ENCODE data around the gene MED16. TPM values are rescaled to one million over a fixed set of nuclear protein-coding genes. Genes with fewer than 3 reads are reported as not detected.

The MED16 gene
- total RNA-seq, 3 donors from 2014 or later: 14.9 to 33.1 (median 32.8) TPM

DNA sequence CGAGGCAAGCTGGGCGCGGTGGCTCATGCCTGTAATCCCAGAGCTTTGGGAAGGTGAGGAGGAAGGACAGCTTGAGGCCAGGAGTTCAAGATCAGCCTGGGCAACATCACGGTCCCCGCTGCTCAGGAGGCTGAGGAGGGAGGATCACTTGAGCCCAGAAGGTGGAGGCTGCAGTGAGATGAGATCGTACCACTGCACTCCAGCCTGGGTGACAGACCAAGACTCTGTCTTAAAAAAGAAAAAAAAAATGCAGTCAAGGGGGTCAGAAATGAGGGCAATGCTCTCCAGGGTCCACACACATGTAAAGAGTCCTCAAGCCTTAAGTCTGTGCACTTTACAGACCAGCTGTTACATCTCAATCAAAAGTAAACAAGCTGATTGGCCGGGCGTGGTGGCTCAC, 11.6 kb upstream of the MED16 start:
- H3K27me3 ChIP-seq: no peaks in the 10 kb centered on the region
- intact Hi-C loops (cut with DNase I; ENCODE audit: low total_unique reads): no loop called here
- H3K27ac ChIP-seq: no peak overlapping the region
- H3K9me3 ChIP-seq: no peaks in the 10 kb centered on the region
- H3K36me3 ChIP-seq: no peaks in the 10 kb centered on the region
- no peak for DNase-seq (ENCODE audit: low spot score in 2 of 2)
- H3K4me3 ChIP-seq: no peak overlapping the region
- no peak for TF ChIP-seq POLR2AphosphoS5 (IDR thresholded peaks at IDR 0.05)
- TF ChIP-seq POLR2A (IDR thresholded peaks at IDR 0.05): no peak
- TF ChIP-seq, protein P1, sequence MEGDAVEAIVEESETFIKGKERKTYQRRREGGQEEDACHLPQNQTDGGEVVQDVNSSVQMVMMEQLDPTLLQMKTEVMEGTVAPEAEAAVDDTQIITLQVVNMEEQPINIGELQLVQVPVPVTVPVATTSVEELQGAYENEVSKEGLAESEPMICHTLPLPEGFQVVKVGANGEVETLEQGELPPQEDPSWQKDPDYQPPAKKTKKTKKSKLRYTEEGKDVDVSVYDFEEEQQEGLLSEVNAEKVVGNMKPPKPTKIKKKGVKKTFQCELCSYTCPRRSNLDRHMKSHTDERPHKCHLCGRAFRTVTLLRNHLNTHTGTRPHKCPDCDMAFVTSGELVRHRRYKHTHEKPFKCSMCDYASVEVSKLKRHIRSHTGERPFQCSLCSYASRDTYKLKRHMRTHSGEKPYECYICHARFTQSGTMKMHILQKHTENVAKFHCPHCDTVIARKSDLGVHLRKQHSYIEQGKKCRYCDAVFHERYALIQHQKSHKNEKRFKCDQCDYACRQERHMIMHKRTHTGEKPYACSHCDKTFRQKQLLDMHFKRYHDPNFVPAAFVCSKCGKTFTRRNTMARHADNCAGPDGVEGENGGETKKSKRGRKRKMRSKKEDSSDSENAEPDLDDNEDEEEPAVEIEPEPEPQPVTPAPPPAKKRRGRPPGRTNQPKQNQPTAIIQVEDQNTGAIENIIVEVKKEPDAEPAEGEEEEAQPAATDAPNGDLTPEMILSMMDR (IDR thresholded peaks at IDR 0.05): no peak
- peaks cover 0 to 6% of the 10 kb centered on the region in 2 donors for H3K4me1 ChIP-seq

DNA sequence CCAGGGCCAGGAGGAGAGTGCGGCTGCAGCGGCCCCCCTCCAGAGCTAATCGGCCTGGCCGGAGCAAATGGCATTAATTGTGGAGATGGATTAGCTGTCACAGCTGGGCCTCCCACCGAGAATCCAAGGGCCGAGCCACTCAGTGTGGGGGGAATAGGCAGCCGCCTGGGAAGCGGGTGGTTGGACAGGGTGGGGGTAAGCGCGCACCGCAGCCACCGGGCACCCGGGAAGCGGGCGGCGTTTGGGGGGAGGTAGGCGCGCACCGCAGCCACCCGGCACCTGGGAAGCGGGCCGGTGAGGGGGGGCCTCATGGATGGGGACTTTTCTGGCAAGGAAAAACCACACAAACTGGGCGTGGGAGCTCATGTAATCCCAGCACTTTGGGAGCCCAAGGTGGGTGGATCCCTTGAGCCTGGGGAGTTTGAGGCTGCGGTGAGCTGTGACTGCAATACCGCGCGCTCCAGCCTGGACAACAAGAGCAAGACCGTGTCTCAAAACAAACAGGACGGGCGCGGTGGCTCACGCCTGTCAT, 10.3 kb upstream of the MED16 start:
- Histone ChIP-seq H3K9me3 (no peaks in the 10 kb centered on the region), H3K4me3 (no peak overlapping the region), H3K27me3 (no peaks in the 10 kb centered on the region), H3K27ac (no peak overlapping the region), H3K4me1 (no peaks in the 10 kb centered on the region), H3K36me3 (no peaks in the 10 kb centered on the region)
- DNase-seq (ENCODE audit: low spot score in 2 of 2): no peak
- intact Hi-C loops (cut with DNase I; ENCODE audit: low total_unique reads): no loop called here
- TF ChIP-seq POLR2AphosphoS5 (IDR thresholded peaks at IDR 0.05): no peak
- TF ChIP-seq, protein P1 (IDR thresholded peaks at IDR 0.05): no peak
- no peak for TF ChIP-seq POLR2A (IDR thresholded peaks at IDR 0.05)

DNA sequence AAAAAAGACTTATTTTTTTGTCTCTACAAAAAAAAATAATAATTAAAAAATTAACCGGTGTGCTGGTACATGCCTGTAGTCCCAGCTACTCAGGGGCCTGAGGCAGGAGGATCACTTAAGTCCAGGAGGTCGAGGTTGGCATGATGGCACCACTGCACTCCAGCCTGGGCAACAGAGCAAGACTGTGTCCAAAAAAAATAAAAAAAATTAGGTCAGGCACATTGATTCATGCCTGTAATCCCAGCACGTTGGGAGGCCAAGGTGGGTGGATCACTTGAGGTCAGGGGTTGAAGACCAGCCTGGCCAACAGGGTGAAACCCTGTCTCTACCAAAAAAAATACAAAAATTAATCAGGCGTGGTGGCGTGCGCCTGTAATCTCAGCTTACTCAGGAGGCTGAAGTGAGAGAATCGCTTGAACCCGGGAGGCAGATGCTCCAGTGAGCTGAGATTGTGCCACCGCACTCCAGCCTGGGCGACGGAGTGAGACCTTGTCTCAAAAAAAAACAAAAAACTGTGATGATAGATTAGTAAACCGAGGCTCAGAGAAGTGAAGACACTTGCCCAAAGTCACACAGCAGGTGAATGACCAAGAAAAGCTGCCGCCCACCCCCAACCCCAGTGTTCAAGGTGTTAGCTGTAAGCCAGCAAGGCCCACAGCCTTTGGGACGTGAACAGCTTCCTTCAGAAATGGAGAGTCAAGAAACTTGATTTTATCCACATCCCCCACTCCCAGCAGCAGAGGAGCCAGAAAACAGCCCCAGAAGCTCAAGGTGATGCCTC, 9.6 kb upstream of the MED16 start:
- TF ChIP-seq, protein P1 (IDR thresholded peaks at IDR 0.05): no peak
- no peak for TF ChIP-seq POLR2A (IDR thresholded peaks at IDR 0.05)
- no peak for TF ChIP-seq POLR2AphosphoS5 (IDR thresholded peaks at IDR 0.05)
- intact Hi-C loops (cut with DNase I; ENCODE audit: low total_unique reads): no loop called here
- no peaks in the 10 kb centered on the region for H3K9me3 ChIP-seq

DNA sequence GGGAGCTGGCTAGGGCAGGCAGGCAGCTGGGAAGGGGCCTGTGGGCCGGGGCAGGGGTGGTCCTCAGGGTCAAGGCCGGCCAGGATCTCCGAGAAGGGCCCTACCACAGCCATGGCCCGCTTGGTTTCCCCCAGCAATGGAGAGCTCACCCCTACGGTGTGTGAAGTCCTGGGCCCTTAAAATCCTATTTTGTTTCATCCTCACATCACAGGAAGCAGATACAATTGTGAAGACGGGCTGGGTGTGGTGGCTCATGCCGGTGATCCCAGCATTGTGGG, 9.0 kb upstream of the MED16 start:
- Histone ChIP-seq H3K27ac (no peak overlapping the region), H3K9me3 (no peaks in the 10 kb centered on the region), H3K36me3 (no peaks in the 10 kb centered on the region), H3K27me3 (no peaks in the 10 kb centered on the region), H3K4me3 (no peak overlapping the region), H3K4me1 (no peaks in the 10 kb centered on the region)
- intact Hi-C loops (cut with DNase I; ENCODE audit: low total_unique reads): no loop called here
- no peak for TF ChIP-seq POLR2A (IDR thresholded peaks at IDR 0.05)
- TF ChIP-seq, protein P1 (IDR thresholded peaks at IDR 0.05): no peak
- no peak for TF ChIP-seq POLR2AphosphoS5 (IDR thresholded peaks at IDR 0.05)
- no peak for DNase-seq (ENCODE audit: low spot score in 2 of 2)

More for the DNA sequence above, 9.6 kb upstream of the MED16 start:
- no peaks in the 10 kb centered on the region for H3K36me3 ChIP-seq
- H3K27ac ChIP-seq: no peak overlapping the region
- DNase-seq (ENCODE audit: low spot score in 2 of 2): no peak
- no peak overlapping the region for H3K4me3 ChIP-seq
- H3K4me1 ChIP-seq: no peaks in the 10 kb centered on the region
- no peaks in the 10 kb centered on the region for H3K27me3 ChIP-seq

DNA sequence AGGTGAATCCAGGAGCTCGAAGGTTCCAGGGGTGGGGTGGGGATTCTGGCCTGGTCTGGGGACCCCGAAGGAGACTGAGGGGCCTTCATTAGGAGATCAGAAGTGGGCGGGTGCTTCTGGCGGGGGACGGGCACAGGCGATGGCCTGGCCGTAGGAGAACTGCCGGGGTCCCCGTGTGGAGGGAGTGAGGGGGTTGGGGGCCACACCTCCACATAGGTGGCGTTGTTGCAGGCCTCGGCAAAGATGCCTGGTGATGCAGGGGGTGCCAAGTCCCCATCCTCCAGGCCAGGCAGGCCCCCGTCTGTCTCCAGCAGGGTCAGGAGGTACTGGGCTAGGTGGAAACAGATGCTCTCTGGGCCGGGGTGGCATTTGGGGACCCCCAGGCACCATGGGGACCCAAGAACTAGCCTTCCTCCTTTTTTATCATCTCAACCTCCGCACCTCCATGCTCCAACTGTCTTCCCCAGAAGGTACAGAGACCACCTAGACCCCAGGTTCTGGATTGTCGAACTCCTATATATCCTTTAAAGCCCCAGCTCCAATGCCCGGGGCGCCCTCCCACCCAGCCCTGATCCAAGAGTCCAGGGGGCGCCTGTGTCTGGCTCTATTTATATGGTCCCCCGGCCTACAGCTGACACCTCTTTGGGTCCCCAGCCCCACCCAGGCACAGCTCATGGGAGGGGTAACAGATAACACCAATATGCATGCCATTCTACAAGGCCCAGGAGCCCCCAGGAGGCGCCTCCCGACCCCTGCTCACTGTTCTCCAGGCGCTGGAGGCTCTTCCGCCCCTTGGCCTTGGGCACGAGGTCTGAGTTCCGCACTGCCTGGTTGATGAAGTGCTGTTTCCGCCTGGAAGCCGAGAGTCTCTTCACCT, 8.5 kb upstream of the MED16 start:
- Histone ChIP-seq H3K36me3 (no peaks in the 10 kb centered on the region), H3K4me3 (no peak overlapping the region), H3K4me1 (no peaks in the 10 kb centered on the region), H3K9me3 (no peaks in the 10 kb centered on the region), H3K27ac (no peak overlapping the region), H3K27me3 (no peaks in the 10 kb centered on the region)
- TF ChIP-seq POLR2A (IDR thresholded peaks at IDR 0.05) (no peak), POLR2AphosphoS5 (IDR thresholded peaks at IDR 0.05) (no peak)
- TF ChIP-seq, protein P1 (IDR thresholded peaks at IDR 0.05): no peak
- intact Hi-C loops (cut with DNase I; ENCODE audit: low total_unique reads): no loop called here
- DNase-seq (ENCODE audit: low spot score in 2 of 2): no peak
